HUDEP-2 (cell line): ENCODE results near the gene ARL14EPL.
"Not testable (repeated sequence)": the region's sequence is repeated elsewhere in the genome, so short reads cannot be mapped to it uniquely, and the experiment has no call there.

Source experiments
- DNase-seq, 76 experiments: peaks; one replicate each; lab custom pipeline; 2025; ENCODE audit not compliant: unreplicated experiment in 76 of 76; lab: John Stamatoyannopoulos, UW

The ARL14EPL gene

DNA sequence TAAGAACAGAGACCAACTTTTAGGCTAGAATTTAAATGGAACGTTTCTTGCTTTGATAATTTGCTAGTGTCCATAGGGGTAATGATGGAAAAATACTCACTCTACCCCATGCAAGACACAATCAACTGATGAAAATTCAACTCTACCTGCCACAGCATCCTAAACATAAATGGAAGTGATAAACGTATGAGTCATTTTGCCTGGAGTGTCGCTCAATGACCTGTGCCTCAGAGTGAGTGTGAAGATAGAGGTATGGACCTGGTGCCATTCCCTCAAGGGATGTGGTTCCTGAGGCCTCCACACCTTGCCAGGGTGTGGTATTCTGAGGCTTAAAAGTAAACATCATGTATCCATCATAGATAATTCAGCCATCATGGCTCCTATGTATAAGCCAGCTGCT lies 14.0 kb downstream of the ARL14EPL start:
- DNase-seq, result no peak

- no peak for DNase-seq
Measured at GRCh38 chr5:116046823-116047222, 14.6 kb downstream of the ARL14EPL start.

DNA sequence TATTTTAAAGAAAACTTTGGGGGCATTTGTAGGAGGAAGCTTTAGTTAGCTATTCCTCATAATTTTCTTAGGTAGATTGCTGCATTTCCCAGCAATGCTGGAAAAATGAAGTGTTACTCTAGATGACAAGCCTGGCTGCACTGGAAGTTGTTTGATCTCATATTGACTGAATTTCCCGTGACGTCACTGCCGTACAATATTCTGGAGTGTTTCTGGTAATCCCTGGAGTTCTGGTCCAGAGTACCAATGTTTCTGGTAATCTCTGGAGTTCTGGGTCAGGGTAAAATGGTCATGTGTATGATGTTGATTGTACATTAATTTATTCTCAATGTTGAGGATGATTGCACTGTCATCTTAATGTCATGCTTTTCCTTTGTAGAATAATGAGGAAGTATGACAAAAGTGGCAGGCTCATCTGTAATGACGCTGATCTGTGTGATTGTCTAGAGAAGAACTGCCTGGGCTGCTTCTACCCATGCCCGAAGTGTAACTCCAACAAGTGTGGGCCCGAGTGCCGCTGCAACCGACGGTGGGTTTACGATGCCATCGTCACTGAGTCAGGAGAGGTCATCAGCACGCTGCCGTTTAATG lies 26.2 kb downstream of the ARL14EPL start:
- no peak for DNase-seq

GRCh38 chr5:116062352-116062751 lies 30.1 kb downstream of the ARL14EPL start:
- DNase-seq, result no peak

- no peak for DNase-seq
Measured at GRCh38 chr5:116063950-116064349, 31.7 kb downstream of the ARL14EPL start.

DNA sequence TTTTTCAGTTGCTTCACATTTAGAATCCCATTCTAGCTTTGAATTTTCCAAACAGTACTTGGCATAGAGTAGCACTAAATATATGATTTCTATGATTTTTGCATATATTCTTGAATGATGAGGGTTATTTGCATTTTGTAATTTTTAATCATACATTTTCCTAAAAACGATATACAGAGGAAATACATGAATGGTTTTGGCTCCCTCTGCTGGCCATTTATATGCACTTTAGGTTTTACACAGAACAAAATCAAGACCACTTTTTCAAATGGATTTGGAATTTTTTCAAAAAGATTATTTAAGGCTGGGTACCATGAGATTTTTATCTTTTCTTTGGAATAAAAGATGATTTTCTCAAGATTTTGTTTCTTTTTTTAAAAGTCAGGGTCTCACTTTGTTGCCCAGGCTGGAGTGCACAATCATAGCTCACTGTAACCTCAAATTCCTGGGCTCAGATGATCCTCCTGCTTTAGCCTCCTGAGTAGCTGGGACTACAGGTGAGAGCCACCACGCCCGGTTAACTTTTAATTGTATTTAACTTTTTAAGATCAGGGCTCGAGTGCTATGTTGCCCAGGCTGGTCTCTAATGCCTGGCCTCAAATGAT lies 35.9 kb downstream of the ARL14EPL start:
- peak in 21 of 76 experiments; percentile 2 to 51 (median 11) for DNase-seq

DNA sequence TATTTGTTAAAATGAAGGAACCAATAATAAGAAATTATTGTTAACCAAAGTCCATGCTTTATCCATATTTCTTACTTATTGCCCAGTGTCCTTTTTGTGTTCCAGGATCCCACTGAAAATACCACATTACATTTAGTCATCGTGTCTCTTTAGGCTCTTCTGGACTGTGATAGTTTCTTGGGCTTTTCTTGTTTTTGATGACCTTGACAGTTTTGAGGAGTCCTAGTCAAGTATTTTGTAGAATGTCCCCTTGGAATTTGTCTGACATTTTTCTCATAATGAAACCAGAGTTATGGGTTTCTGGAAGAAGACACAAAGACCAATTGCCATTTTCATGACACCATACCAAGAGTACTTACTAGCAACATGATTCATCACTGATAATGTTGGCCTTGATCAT lies 38.9 kb downstream of the ARL14EPL start:
- no peak for DNase-seq

GRCh38 chr5:116075191-116075831 lies 43.0 kb downstream of the ARL14EPL start:
- DNase-seq, result peak in 7 of 76 experiments; percentile 1 to 29 (median 12)

DNA sequence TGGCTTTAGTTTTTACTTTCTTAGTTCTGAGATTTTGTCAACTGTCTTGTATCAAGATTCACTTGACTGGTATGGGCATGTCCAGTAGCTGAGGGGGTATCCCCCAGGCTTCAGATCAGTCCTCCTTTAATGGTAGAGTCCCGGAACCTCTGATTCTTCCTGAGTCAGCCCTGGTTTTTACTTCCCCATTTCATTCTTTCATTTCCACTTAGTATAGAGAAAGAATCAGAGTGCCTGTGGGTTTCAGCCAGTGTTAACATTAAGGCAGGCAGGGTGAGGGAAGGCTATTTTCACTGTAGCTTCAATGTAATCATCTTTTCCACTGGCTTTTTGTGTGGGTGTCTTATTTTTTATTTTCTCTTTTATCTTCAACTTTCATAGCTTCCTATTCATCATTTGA lies 44.2 kb downstream of the ARL14EPL start:
- peak in 1 of 76 experiments; percentile 1 for DNase-seq

DNA sequence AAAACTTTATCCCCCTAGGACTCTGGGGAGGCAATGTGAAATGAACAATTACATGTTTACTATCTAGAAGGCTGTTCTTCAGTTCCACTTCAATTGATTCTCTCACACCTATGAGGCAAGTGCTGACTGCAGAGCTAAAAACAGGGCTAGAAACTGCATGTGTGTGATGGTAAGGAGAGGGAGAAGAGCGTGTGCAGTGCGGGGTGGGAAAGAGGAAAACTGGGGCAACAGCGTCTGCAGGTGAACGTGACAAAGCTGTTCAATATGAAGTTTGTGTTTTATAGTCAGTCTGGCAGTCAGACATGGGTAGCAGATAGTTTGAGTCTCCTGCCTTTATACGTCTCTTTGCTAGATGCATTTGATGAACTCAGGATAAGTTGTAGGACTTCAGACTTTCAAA lies 45.9 kb downstream of the ARL14EPL start:
- DNase-seq, result no peak

GRCh38 chr5:116084287-116084691 lies 52.0 kb downstream of the ARL14EPL start:
- DNase-seq, result peak in 10 of 76 experiments; percentile 1 to 30 (median 10)

GRCh38 chr5:116084871-116085715 lies 52.8 kb downstream of the ARL14EPL start, which contains the start of gene COMMD10:
COMMD10 (plus strand) TSS chr5:116085025.
- peak in 75 of 76 experiments; percentile 5 to 79 (median 59) for DNase-seq

DNA sequence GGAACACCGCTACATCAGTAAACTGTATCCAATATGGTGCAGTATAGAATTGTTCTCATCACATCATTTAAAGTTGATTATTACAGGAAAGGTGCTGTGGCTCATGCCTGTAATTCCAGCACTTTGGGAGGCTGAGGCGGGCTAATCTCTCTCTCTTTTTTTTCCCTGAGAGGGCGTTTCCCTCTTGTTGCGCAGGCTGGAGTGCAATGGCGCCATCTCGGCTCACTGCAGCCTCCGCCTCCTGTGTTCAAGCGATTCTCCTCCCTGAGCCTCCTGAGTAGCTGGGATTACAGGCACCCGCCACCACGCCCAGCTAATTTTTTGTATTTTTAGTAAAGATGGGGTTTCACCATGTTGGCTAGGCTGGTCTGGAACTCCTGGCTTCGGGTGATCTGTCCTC lies 54.0 kb downstream of the ARL14EPL start:
- DNase-seq, result not testable (repeated sequence)

DNA sequence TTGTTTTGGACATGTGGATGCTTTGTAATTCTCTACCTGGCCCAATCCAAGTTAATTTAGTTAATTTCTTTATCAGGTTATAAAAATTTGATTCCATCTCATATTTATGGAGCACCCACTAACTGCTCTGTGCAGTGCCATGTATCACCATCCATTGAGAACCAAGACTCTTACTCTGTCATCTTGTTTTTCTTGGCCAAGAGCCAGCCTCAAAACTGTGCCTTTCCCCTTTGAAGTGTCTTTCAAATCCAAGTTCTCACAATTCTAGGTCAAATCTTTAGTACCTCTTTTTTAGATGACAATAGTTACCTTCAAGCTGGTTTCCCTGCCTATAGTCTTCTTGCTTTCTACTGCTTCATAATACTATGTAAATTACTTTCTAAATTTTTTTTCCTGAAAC lies 55.8 kb downstream of the ARL14EPL start:
- peak in 4 of 76 experiments; percentile 1 to 18 (median 10) for DNase-seq

GRCh38 chr5:116090302-116090701 lies 58.0 kb downstream of the ARL14EPL start:
- DNase-seq, result peak in 2 of 76 experiments; percentile 1 to 11

- no peak for DNase-seq
Measured at GRCh38 chr5:116091416-116091815, 59.1 kb downstream of the ARL14EPL start.

DNA sequence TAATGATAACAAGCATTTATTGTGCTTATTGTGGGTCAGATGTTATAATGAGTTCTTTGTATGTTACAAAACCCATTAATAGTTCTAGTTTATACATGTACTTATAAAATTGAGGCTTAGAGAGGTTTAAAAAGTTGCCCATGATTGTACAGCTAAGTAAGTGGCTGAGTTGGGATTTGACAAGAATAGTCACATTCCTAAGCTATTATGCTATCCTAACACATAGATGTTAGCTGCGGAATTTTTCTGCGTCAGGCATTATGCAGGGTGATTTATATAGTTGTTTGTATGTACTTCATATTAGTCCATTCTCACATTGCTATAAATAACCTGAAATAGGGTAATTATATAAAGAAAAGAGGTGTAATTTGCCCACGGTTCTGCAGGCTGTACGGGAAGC lies 65.0 kb downstream of the ARL14EPL start:
- no peak for DNase-seq

- DNase-seq, result no peak
Measured at GRCh38 chr5:116098998-116099397, 66.7 kb downstream of the ARL14EPL start.

DNA sequence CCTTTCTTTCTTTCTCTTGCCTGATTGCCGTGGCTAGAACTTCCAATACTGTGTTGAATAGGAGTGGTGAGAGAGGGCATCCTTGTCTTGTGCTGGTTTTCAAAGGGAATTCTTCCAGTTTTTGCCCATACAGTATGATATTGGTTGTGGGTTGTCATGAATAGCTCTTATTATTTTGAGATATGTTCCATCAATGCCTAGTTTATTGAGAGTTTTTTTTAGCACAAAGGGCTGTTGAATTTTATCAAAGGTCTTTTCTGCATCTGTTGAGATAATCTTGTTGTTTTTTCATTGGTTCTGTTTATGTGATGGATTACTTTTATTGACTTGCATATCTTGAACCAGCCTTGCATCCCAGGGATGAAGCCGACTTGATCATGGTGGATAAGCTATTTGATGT lies 72.7 kb downstream of the ARL14EPL start:
- not testable (repeated sequence) for DNase-seq
